ENCODE results near the gene DIP2A.
"Not testable (repeated sequence)": the region's sequence is repeated elsewhere in the genome, so short reads cannot be mapped to it uniquely, and the experiment has no call there.

The DIP2A gene

GRCh38 chr21:46431448-46431847 lies 27.2 kb upstream of the DIP2A start:
- TF ChIP-seq CTCF (IDR thresholded peaks at IDR 0.05; ENCODE audit: low read length, missing control alignments): no peak
- DNase-seq (ENCODE audit: low read depth): no peak
- no peak overlapping the region for H3K4me3 ChIP-seq (replicated peaks; ENCODE audit: low read depth, low read length)

- no peak overlapping the region for H3K4me3 ChIP-seq (replicated peaks; ENCODE audit: low read depth, low read length)
- DNase-seq (ENCODE audit: low read depth): no peak
- TF ChIP-seq CTCF (IDR thresholded peaks at IDR 0.05; ENCODE audit: low read length, missing control alignments): no peak
These were observed 26.7 kb upstream of the DIP2A start for GRCh38 chr21:46431884-46432488.

GRCh38 chr21:46433116-46433515 lies 25.6 kb upstream of the DIP2A start:
- H3K4me3 ChIP-seq (replicated peaks; ENCODE audit: low read depth, low read length); DNase-seq (ENCODE audit: low read depth): not testable (repeated sequence)

- no peak for DNase-seq (ENCODE audit: low read depth)
- no peak overlapping the region for H3K4me3 ChIP-seq (replicated peaks; ENCODE audit: low read depth, low read length)
- no peak for TF ChIP-seq CTCF (IDR thresholded peaks at IDR 0.05; ENCODE audit: low read length, missing control alignments)
These were observed 24.3 kb upstream of the DIP2A start for GRCh38 chr21:46434322-46434958.

- TF ChIP-seq CTCF (IDR thresholded peaks at IDR 0.05; ENCODE audit: low read length, missing control alignments): no peak
- DNase-seq (ENCODE audit: low read depth): no peak
- no peak overlapping the region for H3K4me3 ChIP-seq (replicated peaks; ENCODE audit: low read depth, low read length)
These were observed 22.9 kb upstream of the DIP2A start for GRCh38 chr21:46435786-46436227.

- no peak for DNase-seq (ENCODE audit: low read depth)
- no peak overlapping the region for H3K4me3 ChIP-seq (replicated peaks; ENCODE audit: low read depth, low read length)
- no peak for TF ChIP-seq CTCF (IDR thresholded peaks at IDR 0.05; ENCODE audit: low read length, missing control alignments)
These were observed 22.1 kb upstream of the DIP2A start for GRCh38 chr21:46436621-46437020.

GRCh38 chr21:46437096-46437498 lies 21.6 kb upstream of the DIP2A start:
- no peak for DNase-seq (ENCODE audit: low read depth)
- H3K4me3 ChIP-seq (replicated peaks; ENCODE audit: low read depth, low read length): no peak overlapping the region
- TF ChIP-seq CTCF (IDR thresholded peaks at IDR 0.05; ENCODE audit: low read length, missing control alignments): no peak

Measured in fibroblast of pulmonary artery (primary cell).